Measurements from ENCODE around the gene GARNL3. TPM values are rescaled to one million over a fixed set of nuclear protein-coding genes. Genes with fewer than 3 reads are reported as not detected.

GARNL3 gene
- total RNA-seq, 1 donor = 5.8 TPM

DNA sequence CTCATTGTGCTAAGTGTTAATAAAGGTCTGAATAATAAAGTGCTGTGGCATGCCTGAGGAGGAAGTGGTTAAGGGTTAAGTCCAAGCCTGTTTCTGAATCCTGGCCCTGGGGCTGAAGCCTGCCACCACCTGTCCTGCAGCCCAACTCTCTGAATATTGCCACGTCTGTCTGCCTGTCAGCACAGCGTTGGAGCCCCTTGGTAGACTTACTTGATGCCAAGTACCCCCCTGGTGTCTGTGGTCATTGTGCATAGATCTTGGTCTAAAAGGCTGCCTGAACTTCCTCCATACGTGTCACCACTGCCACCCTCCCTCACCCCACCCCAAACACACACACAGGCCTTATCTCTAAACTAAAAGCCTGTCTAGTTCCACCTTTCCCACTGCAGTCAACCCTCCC lies 97.0 kb downstream of the GARNL3 start:
- Histone ChIP-seq H3K79me2 (ENCODE audit: insufficient read depth, low read length) (no peaks in the 10 kb centered on the region), H2AFZ (ENCODE audit: low read length) (no peak overlapping the region), H3K9me3 (ENCODE audit: low read depth, low read length) (no peaks in the 10 kb centered on the region), H3K4me2 (ENCODE audit: insufficient read depth, low read length) (no peak overlapping the region), H4K20me1 (ENCODE audit: insufficient read depth, low read length) (no peaks in the 10 kb centered on the region), H3K36me3 (ENCODE audit: insufficient read depth, low read length) (no peaks in the 10 kb centered on the region), H3K27me3 (ENCODE audit: insufficient read depth, low read length) (no peaks in the 10 kb centered on the region), H3K4me1 (ENCODE audit: insufficient read depth, low read length) (no peaks in the 10 kb centered on the region), H3K27ac (ENCODE audit: low read depth, low read length) (no peak overlapping the region), H3K4me3 (ENCODE audit: insufficient read depth, low read length) (no peak overlapping the region)
- no peak for DNase-seq (ENCODE audit: insufficient read length, low spot score, missing footprints)
- TF ChIP-seq, protein P1, sequence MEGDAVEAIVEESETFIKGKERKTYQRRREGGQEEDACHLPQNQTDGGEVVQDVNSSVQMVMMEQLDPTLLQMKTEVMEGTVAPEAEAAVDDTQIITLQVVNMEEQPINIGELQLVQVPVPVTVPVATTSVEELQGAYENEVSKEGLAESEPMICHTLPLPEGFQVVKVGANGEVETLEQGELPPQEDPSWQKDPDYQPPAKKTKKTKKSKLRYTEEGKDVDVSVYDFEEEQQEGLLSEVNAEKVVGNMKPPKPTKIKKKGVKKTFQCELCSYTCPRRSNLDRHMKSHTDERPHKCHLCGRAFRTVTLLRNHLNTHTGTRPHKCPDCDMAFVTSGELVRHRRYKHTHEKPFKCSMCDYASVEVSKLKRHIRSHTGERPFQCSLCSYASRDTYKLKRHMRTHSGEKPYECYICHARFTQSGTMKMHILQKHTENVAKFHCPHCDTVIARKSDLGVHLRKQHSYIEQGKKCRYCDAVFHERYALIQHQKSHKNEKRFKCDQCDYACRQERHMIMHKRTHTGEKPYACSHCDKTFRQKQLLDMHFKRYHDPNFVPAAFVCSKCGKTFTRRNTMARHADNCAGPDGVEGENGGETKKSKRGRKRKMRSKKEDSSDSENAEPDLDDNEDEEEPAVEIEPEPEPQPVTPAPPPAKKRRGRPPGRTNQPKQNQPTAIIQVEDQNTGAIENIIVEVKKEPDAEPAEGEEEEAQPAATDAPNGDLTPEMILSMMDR (IDR thresholded peaks at IDR 0.05; ENCODE audit: extremely low read depth, low read depth, low read length) = no peak

DNA sequence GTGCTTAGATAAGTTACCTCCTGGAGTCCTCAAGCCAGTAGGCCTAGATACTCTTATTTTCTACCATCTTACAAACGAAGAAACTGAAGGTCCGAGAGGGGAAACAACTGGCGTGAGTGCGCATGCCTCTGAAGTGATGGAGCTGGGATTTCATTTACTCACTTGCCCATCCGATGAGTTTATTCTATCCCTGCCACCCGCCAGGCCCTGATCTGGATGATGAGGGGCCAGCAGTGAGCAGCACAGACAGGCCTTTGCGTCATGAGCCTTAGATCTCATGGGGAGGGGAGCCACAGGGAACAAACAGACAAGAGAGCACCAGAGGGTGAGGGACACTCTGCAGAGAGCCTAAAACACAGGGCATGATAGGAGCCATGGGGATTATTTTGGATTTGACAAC lies 98.3 kb downstream of the GARNL3 start:
- no peak for DNase-seq (ENCODE audit: insufficient read length, low spot score, missing footprints)
- H3K9me3 ChIP-seq (ENCODE audit: low read depth, low read length) = no peaks in the 10 kb centered on the region
- no peak overlapping the region for H3K4me3 ChIP-seq (ENCODE audit: insufficient read depth, low read length)
- no peaks in the 10 kb centered on the region for H3K4me1 ChIP-seq (ENCODE audit: insufficient read depth, low read length)
- no peak overlapping the region for H2AFZ ChIP-seq (ENCODE audit: low read length)
- no peaks in the 10 kb centered on the region for H3K36me3 ChIP-seq (ENCODE audit: insufficient read depth, low read length)
- no peaks in the 10 kb centered on the region for H3K79me2 ChIP-seq (ENCODE audit: insufficient read depth, low read length)
- no peaks in the 10 kb centered on the region for H3K27me3 ChIP-seq (ENCODE audit: insufficient read depth, low read length)
- no peak overlapping the region for H3K27ac ChIP-seq (ENCODE audit: low read depth, low read length)
- no peaks in the 10 kb centered on the region for H4K20me1 ChIP-seq (ENCODE audit: insufficient read depth, low read length)
- no peak overlapping the region for H3K4me2 ChIP-seq (ENCODE audit: insufficient read depth, low read length)
- TF ChIP-seq, protein P1 (IDR thresholded peaks at IDR 0.05; ENCODE audit: extremely low read depth, low read depth, low read length) = no peak

DNA sequence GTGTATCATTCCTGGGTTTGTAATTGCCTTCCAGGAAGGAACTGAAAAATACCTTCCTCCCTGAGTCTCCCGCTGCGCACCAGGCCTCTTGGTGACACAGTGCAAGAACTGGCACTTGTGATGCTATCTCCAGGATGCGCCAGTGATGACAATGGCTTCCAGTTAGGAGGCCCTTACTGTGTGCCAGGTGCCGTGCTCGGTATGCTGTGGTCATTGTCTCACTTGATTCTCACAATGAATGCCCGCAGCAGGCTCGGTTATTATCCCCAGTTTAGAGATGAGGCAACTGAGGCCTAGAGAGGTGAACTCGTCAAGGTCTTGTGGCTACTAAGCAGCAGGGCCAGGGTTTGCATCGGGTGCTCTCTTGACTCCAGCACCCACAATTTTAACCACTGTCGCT lies 100.9 kb downstream of the GARNL3 start:
- Histone ChIP-seq H3K27ac (ENCODE audit: low read depth, low read length) (no peak overlapping the region), H3K79me2 (ENCODE audit: insufficient read depth, low read length) (no peaks in the 10 kb centered on the region), H4K20me1 (ENCODE audit: insufficient read depth, low read length) (no peaks in the 10 kb centered on the region), H2AFZ (ENCODE audit: low read length) (no peak overlapping the region), H3K9me3 (ENCODE audit: low read depth, low read length) (no peaks in the 10 kb centered on the region), H3K4me1 (ENCODE audit: insufficient read depth, low read length) (no peaks in the 10 kb centered on the region), H3K36me3 (ENCODE audit: insufficient read depth, low read length) (no peaks in the 10 kb centered on the region), H3K27me3 (ENCODE audit: insufficient read depth, low read length) (peaks cover 9% of the 10 kb centered on the region), H3K4me3 (ENCODE audit: insufficient read depth, low read length) (no peak overlapping the region), H3K4me2 (ENCODE audit: insufficient read depth, low read length) (no peak overlapping the region)
- no peak for DNase-seq (ENCODE audit: insufficient read length, low spot score, missing footprints)
- TF ChIP-seq, protein P1 (IDR thresholded peaks at IDR 0.05; ENCODE audit: extremely low read depth, low read depth, low read length) = no peak

DNA sequence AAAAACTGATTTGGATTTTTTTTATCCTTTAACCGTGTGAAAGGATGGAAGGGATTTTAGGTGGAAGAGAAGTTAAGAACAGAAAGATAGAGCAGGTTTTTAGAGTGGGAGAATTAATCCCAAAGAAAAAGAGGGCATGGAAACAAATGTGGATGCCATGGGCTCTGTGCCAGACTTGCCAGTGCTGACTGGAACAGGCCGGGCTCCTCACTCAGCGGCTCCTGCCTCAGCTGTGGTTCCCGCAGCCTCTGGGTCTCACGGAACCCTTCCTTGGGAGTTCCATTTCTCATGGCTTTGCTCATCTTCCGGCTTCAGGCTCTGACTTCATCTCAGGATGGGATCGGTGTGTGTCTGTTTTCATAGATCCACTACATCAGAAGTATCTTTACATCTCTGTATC lies 102.0 kb downstream of the GARNL3 start:
- Histone ChIP-seq H3K9me3 (ENCODE audit: low read depth, low read length) (no peaks in the 10 kb centered on the region), H3K27ac (ENCODE audit: low read depth, low read length) (no peak overlapping the region)

More for the DNA sequence above, 102.0 kb downstream of the GARNL3 start:
- no peak overlapping the region for H3K4me2 ChIP-seq (ENCODE audit: insufficient read depth, low read length)
- TF ChIP-seq, protein P1 (IDR thresholded peaks at IDR 0.05; ENCODE audit: extremely low read depth, low read depth, low read length) = no peak
- no peaks in the 10 kb centered on the region for H3K36me3 ChIP-seq (ENCODE audit: insufficient read depth, low read length)
- no peaks in the 10 kb centered on the region for H4K20me1 ChIP-seq (ENCODE audit: insufficient read depth, low read length)
- no peak overlapping the region for H2AFZ ChIP-seq (ENCODE audit: low read length)
- H3K79me2 ChIP-seq (ENCODE audit: insufficient read depth, low read length) = no peaks in the 10 kb centered on the region
- H3K27me3 ChIP-seq (ENCODE audit: insufficient read depth, low read length) = peaks cover 16% of the 10 kb centered on the region
- H3K4me3 ChIP-seq (ENCODE audit: insufficient read depth, low read length) = no peak overlapping the region
- no peak for DNase-seq (ENCODE audit: insufficient read length, low spot score, missing footprints)
- no peaks in the 10 kb centered on the region for H3K4me1 ChIP-seq (ENCODE audit: insufficient read depth, low read length)

Measured in osteoblast (primary cell).